ENCODE data around the gene REXO4. TPM values are rescaled to one million over a fixed set of nuclear protein-coding genes. Genes with fewer than 3 reads are reported as not detected.

REXO4 gene
- total and polyA plus RNA-seq, 2 of the 8 experiments (the other 6 are each of a cell fraction or from before 2014, with no cell fraction given): 19.1 to 38.3 TPM

GRCh38 chr9:133402689-133403088 is 15.1 kb downstream of the REXO4 start:
- Histone ChIP-seq H2AFZ (ENCODE audit: low read length) (no peak overlapping the region), H2BK120ac (replicated peaks; ENCODE audit: low read depth, low read length) (no peak overlapping the region), H3K9me3 (ENCODE audit: insufficient read depth in 2 of 2, low read depth in 1 of 2, low read length in 1 of 2) (no peaks in the 10 kb centered on the region), H3K18ac (ENCODE audit: extremely low read depth, low read length) (no peak overlapping the region), H4K91ac (replicated peaks; ENCODE audit: insufficient read length, low read length) (no peak overlapping the region), H3K4ac (replicated peaks; ENCODE audit: insufficient read length, low read depth, low read length) (no peak overlapping the region), H3K27me3 (replicated peaks in 1 of 4; ENCODE audit: control insufficient read depth in 3 of 4, extremely low read depth in 1 of 4, insufficient read depth in 3 of 4, low read length in 3 of 4) (no peaks in the 10 kb centered on the region), H2BK20ac (ENCODE audit: low read length) (no peak overlapping the region), H4K8ac (ENCODE audit: extremely low read depth, insufficient read depth, low read length) (0 out of 2 replicates have a peak overlapping the region, but pooled peaks have one; percentile 14), H3K23ac (ENCODE audit: insufficient read length) (no peak overlapping the region), H2AK5ac (ENCODE audit: low read depth, low read length) (no peak overlapping the region), H3K14ac (ENCODE audit: insufficient read length) (no peak overlapping the region), H3K4me3 (ENCODE audit: extremely low read depth in 1 of 4, insufficient read depth in 2 of 4, low read depth in 3 of 4, low read length in 4 of 4) (no peak overlapping the region), H4K5ac (ENCODE audit: insufficient read length, low read depth, low read length) (no peak overlapping the region), H2BK15ac (ENCODE audit: low read length) (no peak overlapping the region), H3K4me2 (ENCODE audit: insufficient read depth in 1 of 2, low read depth in 2 of 2, low read length in 2 of 2) (no peak overlapping the region), H3K79me2 (ENCODE audit: control insufficient read depth in 1 of 2, insufficient read depth in 2 of 2, low read length in 2 of 2) (no peaks in the 10 kb centered on the region), H2BK12ac (ENCODE audit: low read depth, low read length) (no peak overlapping the region), H3K23me2 (ENCODE audit: low read depth, low read length) (no peaks in the 10 kb centered on the region), H3K56ac (replicated peaks; ENCODE audit: insufficient read length, low read depth, low read length) (no peak overlapping the region), H4K20me1 (replicated peaks in 1 of 2; ENCODE audit: control insufficient read depth in 1 of 2, insufficient read depth in 2 of 2, low read length in 2 of 2) (peaks cover 13 to 18% of the 10 kb centered on the region in 2 experiments), H3K4me1 (replicated peaks in 1 of 4; ENCODE audit: control insufficient read depth in 3 of 4, insufficient read depth in 4 of 4, low read length in 3 of 4) (no peaks in the 10 kb centered on the region), H3K79me1 (ENCODE audit: low read depth, low read length) (no peaks in the 10 kb centered on the region), H3K36me3 (ENCODE audit: control insufficient read depth in 2 of 4, insufficient read depth in 4 of 4, low read length in 3 of 4) (peaks cover 9 to 16% (median 14%) of the 10 kb centered on the region in 4 experiments; a peak in 6 of 8 replicates), H3K27ac (ENCODE audit: low read depth, low read length) (no peak overlapping the region), H2BK5ac (ENCODE audit: low read depth, low read length) (no peak overlapping the region), H3K9ac (replicated peaks in 1 of 4; ENCODE audit: extremely low read depth in 1 of 4, low read depth in 3 of 4, low read length in 3 of 4) (no peak overlapping the region)
- no peak for TF ChIP-seq TBP (IDR thresholded peaks at IDR 0.05; ENCODE audit: low read depth, low read length)
- TF ChIP-seq JUND (IDR thresholded peaks at IDR 0.05; ENCODE audit: low read length): no peak
- ChIA-PET CTCF (ENCODE audit: partially characterized antibody) (interaction anchor here (0.7 to 4.6 kb wide), 18 partner anchors 7 to 214 kb away, joined by 3 to 32 read pairs (median 5); partner anchors contain the start of genes ADAMTS13, SURF1 and SURF2), POLR2A (ENCODE audit: partially characterized antibody) (interaction anchor here (0.9 to 5.6 kb wide), 8 partner anchors 8 to 49 kb away, joined by 3 to 31 read pairs (median 4); no protein-coding TSS in a partner anchor)
- DNase-seq (ENCODE audit: low read depth in 1 of 2, low spot score in 2 of 2): no peak
- 83% methylated on average over 6 of the region's 7 CpGs; no CpG with 5 or more reads in 1 of the 2 experiments for WGBS, 2 experiments (ENCODE audit: extremely low coverage in 1 of 2, insufficient coverage in 1 of 2, insufficient read length in 1 of 2, insufficient replicate concordance in 2 of 2, low coverage in 1 of 2, low lambda C conversion rate in 2 of 2, missing lambda C conversion rate in 1 of 2)
- FAIRE-seq: no peak

Measured in H1 (cell line).